Measurements from ENCODE around the gene CAVIN2. TPM values are rescaled to one million over a fixed set of nuclear protein-coding genes. Genes with fewer than 3 reads are reported as not detected.

Gene CAVIN2
- total RNA-seq, 4 donors from 2014 or later, result 6.7 to 18.8 (median 10.0) TPM

DNA sequence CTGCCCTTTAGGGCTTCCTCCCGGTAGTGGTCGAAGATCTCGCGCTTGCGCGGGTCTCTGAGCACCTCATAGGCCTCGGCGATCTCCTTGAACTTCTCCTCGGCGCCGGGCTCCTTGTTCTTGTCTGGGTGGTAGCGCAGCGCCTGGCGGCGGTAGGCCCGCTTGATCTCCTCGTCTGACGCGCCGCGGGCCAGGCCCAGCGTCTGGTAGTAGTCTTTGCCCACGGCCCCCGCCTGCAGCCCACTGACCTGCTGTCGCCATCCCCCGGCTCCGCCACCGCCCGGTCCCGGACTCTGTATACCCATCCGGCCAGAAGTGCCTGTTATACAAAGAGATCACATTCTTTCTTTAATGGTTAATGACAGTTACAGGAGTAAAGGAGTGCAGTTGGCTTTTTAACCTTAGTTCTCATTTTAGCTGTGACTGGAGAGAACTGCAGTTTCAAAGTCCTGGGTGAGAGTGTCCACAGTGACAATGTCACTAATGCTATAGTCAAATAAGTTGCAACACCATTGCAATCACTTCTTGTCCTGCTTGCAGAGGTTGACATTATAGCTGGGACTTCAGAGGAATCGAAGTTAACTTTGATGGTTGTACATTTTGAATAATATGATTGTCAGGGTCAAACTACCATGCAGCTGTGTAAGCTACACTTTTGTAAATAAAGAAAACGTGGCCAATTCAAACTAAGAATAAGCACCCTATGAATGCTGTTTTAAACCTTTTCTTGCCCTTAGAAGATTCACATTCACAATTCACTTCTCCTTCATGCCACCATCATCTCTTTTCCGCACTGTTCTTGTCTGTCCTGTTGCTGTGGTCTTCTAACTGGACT, 35.3 kb upstream of the CAVIN2 start:
- TF ChIP-seq CTCF (IDR thresholded peaks at IDR 0.05) (no peak), POLR2A (IDR thresholded peaks at IDR 0.05) (no peak)
- intact Hi-C loops (cut with DNase I; ENCODE audit: low total_unique reads), result no loop called here
- WGBS, 2 donors, result 97% methylated on average over 33 to 34 of the region's 34 CpGs
- DNase-seq (ENCODE audit: low spot score in 2 of 2), result no peak
- H3K4me3 ChIP-seq (ENCODE audit: low read depth, poor library complexity, severe bottlenecking), result no peak overlapping the region

DNA sequence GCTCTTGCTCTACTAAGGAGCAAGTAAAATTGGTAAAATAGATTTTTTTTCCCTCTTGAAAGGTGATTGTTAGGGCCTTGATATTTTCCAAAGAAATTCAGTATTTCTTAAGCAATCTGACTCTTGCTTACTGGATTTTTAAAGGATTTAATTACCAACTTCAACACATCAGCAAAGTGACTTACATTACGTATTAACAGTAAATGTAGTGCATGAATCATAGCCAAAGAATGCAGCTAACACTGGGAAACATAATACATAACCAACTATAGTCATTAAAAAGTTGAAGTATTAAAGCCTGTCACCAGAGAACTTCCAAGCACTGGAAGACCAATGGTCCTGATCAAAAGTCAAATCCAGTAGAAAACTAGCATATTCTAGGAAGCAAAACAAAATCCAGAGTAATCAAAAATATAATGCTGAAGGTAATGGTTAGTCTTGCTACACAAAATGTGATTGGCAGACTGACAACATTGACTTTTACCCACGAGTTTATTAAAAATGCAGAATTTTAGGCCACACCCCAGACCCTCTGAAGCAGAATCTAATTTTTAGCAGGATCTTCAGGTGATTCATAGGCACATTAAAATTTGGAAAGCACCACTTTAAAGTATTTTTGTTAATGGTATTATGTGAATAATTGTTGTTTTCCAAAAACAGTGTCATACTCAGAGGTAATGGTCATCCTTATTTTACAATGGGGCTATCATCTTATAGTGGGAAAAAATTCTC, 31.8 kb upstream of the CAVIN2 start:
- no peak for DNase-seq (ENCODE audit: low spot score in 2 of 2)
- TF ChIP-seq CTCF (IDR thresholded peaks at IDR 0.05) (no peak), POLR2A (IDR thresholded peaks at IDR 0.05) (no peak)
- H3K4me3 ChIP-seq (ENCODE audit: low read depth, poor library complexity, severe bottlenecking), result no peak overlapping the region
- 41 to 42% methylated on average over 2 of the region's 2 CpGs for WGBS, 2 donors
- intact Hi-C loops (cut with DNase I; ENCODE audit: low total_unique reads), result no loop called here

DNA sequence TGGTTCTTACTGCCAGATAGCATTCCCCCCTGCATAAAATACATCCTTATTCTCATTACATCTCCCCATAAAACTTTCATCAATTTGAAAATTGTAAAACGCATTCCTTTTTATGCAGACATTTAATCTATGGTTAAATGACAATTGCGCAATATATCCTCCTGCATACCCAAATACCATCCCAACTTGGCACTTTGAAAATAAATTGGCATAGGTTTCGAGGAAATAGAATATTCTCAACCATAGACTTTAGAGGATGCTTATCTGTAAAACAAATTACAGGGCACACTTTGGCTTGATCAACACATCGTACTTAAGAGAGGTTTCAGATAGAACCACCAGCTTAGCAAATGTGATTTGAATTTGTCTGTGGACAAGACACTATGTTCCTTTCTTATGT, 31.0 kb upstream of the CAVIN2 start:
- no peak for DNase-seq (ENCODE audit: low spot score in 2 of 2)
- whole genome bisulfite sequencing, 2 donors, result 73 to 78% methylated on average over 4 of the region's 4 CpGs
- no peak overlapping the region for H3K4me3 ChIP-seq (ENCODE audit: low read depth, poor library complexity, severe bottlenecking)
- TF ChIP-seq CTCF (IDR thresholded peaks at IDR 0.05), result no peak
- intact Hi-C loops (cut with DNase I; ENCODE audit: low total_unique reads), result no loop called here

- intact Hi-C loops (cut with DNase I; ENCODE audit: low total_unique reads), result no loop called here
- TF ChIP-seq POLR2A (IDR thresholded peaks at IDR 0.05), result no peak
- no peak for TF ChIP-seq CTCF (IDR thresholded peaks at IDR 0.05)
These were observed 29.0 kb upstream of the CAVIN2 start for GRCh38 chr2:191875859-191876258.

DNA sequence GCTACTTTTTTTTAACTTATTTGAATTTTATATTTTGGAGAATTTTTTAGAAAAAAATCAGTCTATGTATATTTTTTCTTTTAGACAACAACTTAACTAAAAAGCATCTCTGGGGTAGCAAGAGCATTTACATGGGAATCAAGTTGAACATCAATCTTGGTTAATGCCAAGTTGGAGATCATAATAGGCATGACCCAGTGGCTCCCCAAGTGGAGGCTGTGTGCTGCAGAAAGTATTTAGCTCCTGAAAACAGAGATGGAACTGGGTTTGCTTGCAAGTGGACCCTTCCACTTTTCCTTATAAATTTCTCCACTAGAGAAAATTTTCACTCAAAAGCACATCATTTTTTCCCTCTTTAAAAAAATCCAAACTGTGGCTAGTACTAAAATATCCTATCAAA, 23.9 kb upstream of the CAVIN2 start:
- H3K4me3 ChIP-seq (ENCODE audit: low read depth, poor library complexity, severe bottlenecking), result no peak overlapping the region
- no peak for TF ChIP-seq POLR2A (IDR thresholded peaks at IDR 0.05)
- no peak for TF ChIP-seq CTCF (IDR thresholded peaks at IDR 0.05)
- no peak for DNase-seq (ENCODE audit: low spot score in 2 of 2)
- intact Hi-C loops (cut with DNase I; ENCODE audit: low total_unique reads), result no loop called here

More at GRCh38 chr2:191875859-191876258, 29.0 kb upstream of the CAVIN2 start:
- H3K4me3 ChIP-seq (ENCODE audit: low read depth, poor library complexity, severe bottlenecking), result no peak overlapping the region
- WGBS, 2 donors, result 83 to 88% methylated on average over 2 of the region's 2 CpGs
- no peak for DNase-seq (ENCODE audit: low spot score in 2 of 2)
